RWPE2 (cell line): ENCODE data around the gene SPAG8.
A peak's percentile ranks its signal among the peaks of the same experiment; 100 is the strongest.

ENCODE experiments used
- ATAC-seq: fragments of 200-7000 bp; cut with Tn5 transposase; 3 replicates; pipeline ENCODE4 v1.9.1; 2021; ENCODE audit warnings: low read depth
- DNase-seq: peaks from one replicate; pipeline ENCODE4 v3.0.0-alpha.2; 2020; ENCODE audit warnings: low spot score
- H3K27ac ChIP-seq: fragments of 450-650 bp; 2 replicates; pipeline ENCODE4 v1.5.1; 2017; ENCODE audit warnings: mild to moderate bottlenecking; ENCODE audit not compliant: poor library complexity, severe bottlenecking
- H3K27me3 ChIP-seq: fragments of 250-450 bp; sonication (Bioruptor Pico); 2 replicates; pipeline ENCODE4 v1.5.1; 2021; ENCODE audit warnings: mild to moderate bottlenecking, moderate library complexity; ENCODE audit not compliant: insufficient read depth, poor library complexity, severe bottlenecking
- H3K36me3 ChIP-seq: fragments of 250-450 bp; sonication (Bioruptor Pico); 2 replicates; pipeline ENCODE4 v1.5.1; 2020; ENCODE audit warnings: low read depth, mild to moderate bottlenecking, moderate library complexity
- H3K4me1 ChIP-seq: fragments of 250-450 bp; sonication (Bioruptor Pico); 2 replicates; pipeline ENCODE4 v1.5.1; 2021; ENCODE audit warnings: mild to moderate bottlenecking, moderate library complexity; ENCODE audit not compliant: insufficient read depth, poor library complexity, severe bottlenecking
- H3K4me3 ChIP-seq: fragments of 250-450 bp; sonication (Bioruptor Pico); 2 replicates; pipeline ENCODE4 v1.5.1; 2021; ENCODE audit warnings: mild to moderate bottlenecking, moderate library complexity; ENCODE audit not compliant: severe bottlenecking
- H3K9me3 ChIP-seq: fragments of 250-450 bp; sonication (Bioruptor Pico); 2 replicates; pipeline ENCODE4 v1.5.1; 2021; ENCODE audit warnings: mild to moderate bottlenecking, moderate library complexity; ENCODE audit not compliant: severe bottlenecking
- TF ChIP-seq, protein P1 (sequence below): fragments of 450-650 bp; IDR thresholded peaks from one replicate; pipeline ENCODE4 v1.5.1; 2017; ENCODE audit warnings: mild to moderate bottlenecking, moderate library complexity; ENCODE audit not compliant: poor library complexity, severe bottlenecking

The SPAG8 gene, protein sequence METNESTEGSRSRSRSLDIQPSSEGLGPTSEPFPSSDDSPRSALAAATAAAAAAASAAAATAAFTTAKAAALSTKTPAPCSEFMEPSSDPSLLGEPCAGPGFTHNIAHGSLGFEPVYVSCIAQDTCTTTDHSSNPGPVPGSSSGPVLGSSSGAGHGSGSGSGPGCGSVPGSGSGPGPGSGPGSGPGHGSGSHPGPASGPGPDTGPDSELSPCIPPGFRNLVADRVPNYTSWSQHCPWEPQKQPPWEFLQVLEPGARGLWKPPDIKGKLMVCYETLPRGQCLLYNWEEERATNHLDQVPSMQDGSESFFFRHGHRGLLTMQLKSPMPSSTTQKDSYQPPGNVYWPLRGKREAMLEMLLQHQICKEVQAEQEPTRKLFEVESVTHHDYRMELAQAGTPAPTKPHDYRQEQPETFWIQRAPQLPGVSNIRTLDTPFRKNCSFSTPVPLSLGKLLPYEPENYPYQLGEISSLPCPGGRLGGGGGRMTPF

DNA sequence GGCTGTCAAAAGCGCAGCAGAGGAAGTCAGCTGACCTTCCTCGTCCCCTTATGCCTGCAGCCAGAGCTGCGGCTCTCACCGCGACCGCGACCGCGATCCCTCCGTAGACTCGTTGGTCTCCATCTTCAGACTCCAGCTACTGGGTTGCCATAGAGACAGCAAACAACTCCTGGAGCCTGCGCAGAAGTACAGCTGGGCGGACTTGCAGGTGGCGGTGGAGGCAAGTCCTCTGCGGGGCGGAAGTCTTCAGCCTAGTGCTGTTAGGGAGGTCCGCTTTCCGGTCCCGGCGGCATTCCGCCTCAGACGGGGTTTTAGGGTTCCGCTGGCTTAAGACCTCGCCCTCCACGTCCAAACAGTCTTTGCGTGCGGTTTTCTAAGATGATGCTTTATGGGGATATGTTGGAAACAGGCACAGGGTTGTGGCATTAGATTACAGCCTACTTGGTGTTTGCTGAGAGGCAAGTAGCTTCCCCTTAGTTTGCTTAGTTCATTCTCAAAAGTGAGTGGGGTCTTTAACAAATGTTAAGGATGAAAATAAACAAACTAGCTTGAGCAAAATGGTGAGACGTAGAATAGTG lies at the start of gene SPAG8:
Gene SPAG8 (minus strand): TSS at position 238 of the 578 bp plus-strand sequence. CDS start 115 bp downstream, at position 123.
- Histone ChIP-seq H3K27me3 (no peaks in the 10 kb centered on the region), H3K27ac (peak within 1 kb of the TSS; percentile 5), H3K4me3 (peak within 1 kb of the TSS; percentile 36), H3K9me3 (no peaks in the 10 kb centered on the region), H3K4me1 (no peaks in the 10 kb centered on the region), H3K36me3 (no peaks in the 10 kb centered on the region; the same call in 1 of the 2 replicates)
- ATAC-seq (peak; percentile 69), DNase-seq (peak; percentile 96)
- TF ChIP-seq, protein P1, sequence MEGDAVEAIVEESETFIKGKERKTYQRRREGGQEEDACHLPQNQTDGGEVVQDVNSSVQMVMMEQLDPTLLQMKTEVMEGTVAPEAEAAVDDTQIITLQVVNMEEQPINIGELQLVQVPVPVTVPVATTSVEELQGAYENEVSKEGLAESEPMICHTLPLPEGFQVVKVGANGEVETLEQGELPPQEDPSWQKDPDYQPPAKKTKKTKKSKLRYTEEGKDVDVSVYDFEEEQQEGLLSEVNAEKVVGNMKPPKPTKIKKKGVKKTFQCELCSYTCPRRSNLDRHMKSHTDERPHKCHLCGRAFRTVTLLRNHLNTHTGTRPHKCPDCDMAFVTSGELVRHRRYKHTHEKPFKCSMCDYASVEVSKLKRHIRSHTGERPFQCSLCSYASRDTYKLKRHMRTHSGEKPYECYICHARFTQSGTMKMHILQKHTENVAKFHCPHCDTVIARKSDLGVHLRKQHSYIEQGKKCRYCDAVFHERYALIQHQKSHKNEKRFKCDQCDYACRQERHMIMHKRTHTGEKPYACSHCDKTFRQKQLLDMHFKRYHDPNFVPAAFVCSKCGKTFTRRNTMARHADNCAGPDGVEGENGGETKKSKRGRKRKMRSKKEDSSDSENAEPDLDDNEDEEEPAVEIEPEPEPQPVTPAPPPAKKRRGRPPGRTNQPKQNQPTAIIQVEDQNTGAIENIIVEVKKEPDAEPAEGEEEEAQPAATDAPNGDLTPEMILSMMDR: no peak

DNA sequence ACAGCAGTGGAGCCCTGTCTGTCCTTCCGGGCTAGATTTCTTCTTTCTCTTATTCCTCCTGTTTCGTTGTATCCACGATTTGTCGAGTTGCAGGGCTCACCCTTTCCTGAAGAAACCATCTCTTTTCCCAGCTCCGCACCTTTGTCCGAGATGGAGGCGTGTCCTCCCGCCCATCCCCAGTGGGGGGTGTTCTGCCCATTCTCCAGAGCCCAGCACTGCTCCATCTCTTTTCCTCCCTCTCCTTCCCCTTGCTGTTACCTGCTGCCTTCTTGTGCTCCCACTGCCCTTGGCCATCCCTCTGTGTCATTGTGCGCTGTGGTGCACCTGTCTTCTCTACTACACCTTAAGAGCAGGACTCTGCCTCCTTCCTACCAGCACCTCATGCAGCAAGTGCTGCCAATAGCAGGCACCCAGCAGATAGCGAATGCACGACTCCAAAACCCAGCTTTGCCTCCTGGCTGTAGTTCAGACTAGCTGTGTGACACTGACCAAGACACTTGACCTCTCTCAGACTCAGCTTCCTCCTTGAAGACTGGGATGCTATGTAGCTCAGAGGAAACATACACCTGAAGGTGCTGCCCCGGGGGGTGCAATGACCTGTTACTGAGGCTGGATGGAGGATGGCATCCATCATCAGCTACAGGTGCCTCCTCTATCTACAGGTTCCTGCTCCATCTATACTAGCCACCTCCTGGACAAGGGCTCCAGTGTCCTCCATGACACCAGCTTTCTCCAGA lies 49.3 kb upstream of the SPAG8 start:
- Histone ChIP-seq H3K36me3 (no peaks in the 10 kb centered on the region), H3K4me1 (no peaks in the 10 kb centered on the region), H3K27ac (no peak overlapping the region), H3K4me3 (no peak overlapping the region), H3K27me3 (no peaks in the 10 kb centered on the region), H3K9me3 (no peaks in the 10 kb centered on the region)
- no peak for DNase-seq
- TF ChIP-seq, protein P1: no peak
- no peak for ATAC-seq

DNA sequence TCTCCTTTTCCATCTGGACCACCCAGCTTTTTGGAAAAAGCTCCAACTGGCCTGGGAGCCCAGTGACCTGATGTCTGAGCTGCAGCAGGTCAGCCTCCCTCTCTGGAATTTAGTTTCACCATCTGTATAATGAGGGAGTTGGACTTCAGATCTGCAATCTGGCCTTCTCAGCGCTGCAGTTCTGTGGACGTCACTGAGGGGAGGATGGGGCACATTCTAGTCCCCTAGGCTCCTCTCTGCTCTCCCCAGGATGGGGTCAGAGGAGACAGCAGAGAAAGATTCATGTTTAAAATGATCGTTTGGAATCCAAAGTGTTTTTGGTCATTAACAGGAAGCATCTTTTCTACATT lies 47.9 kb upstream of the SPAG8 start:
- no peak overlapping the region for H3K4me3 ChIP-seq
- DNase-seq (no peak), ATAC-seq (no peak)
- H3K36me3 ChIP-seq: no peaks in the 10 kb centered on the region
- no peaks in the 10 kb centered on the region for H3K4me1 ChIP-seq
- TF ChIP-seq, protein P1: no peak
- no peaks in the 10 kb centered on the region for H3K9me3 ChIP-seq
- H3K27me3 ChIP-seq: no peaks in the 10 kb centered on the region
- H3K27ac ChIP-seq: no peak overlapping the region

DNA sequence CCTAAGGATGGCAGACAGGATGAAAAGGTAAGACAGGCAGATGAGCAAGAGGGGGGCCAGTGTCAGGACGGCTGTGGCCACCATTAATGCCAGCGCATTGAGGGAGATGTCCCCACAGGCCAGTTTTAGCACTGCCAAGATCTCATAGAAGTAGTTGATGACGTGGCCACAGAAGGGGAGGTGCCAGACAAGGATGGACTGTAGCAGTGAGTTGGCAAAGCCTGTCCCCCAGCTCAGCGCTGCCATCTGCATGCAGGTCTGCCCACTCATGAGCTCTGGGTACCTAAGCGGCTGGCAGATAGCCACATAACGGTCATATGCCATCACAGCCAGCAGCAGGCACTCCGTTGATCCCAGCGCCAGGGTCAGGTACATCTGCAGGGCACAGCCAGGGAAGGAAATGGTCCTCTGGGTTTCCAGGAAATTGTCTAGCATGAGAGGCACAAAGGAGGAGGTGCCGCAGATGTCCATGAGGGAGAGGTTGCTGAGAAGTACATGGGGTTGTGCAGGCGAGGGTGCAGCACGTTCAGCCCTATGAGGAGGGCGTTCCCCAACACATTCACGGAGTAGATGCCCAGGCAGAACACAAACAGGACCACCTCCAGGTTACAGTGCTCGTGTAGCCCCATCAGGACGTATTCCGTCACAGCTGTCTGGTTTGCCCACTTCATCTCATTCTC lies 47.4 kb upstream of the SPAG8 start:
- Histone ChIP-seq H3K27ac (no peak overlapping the region), H3K9me3 (no peaks in the 10 kb centered on the region), H3K36me3 (no peaks in the 10 kb centered on the region), H3K4me1 (no peaks in the 10 kb centered on the region), H3K4me3 (no peak overlapping the region), H3K27me3 (no peaks in the 10 kb centered on the region)
- ATAC-seq (peak; percentile 51; the same call in 1 of the 3 replicates), DNase-seq (no peak)
- TF ChIP-seq, protein P1: no peak
